Dermis microvascular lymphatic vessel endothelial cell (primary cell): ENCODE measurements around the gene BDNF. TPM values are rescaled to one million over a fixed set of nuclear protein-coding genes. Genes with fewer than 3 reads are reported as not detected.

Source experiments
- DNase-seq, 2 donors: peaks; one replicate each; pipeline versions ENCODE4 v3.0.0 to v3.0.0-alpha.2; 2010; ENCODE audit warnings: low read depth in 2 of 2
- total RNA-seq: library from RNA; depleted of rRNA; stranded (reverse); fragments of >200 nt; gene quantifications from 2 replicates; pipeline ENCODE4 v1.2.1, GENCODE V29; 2014

BDNF gene
- total RNA-seq, 1 donor from 2014 or later = under 0.01 TPM

GRCh38 chr11:27705873-27706820 lies 5.9 kb upstream of the BDNF start:
- DNase-seq = peak in 1 of 2 donors; percentile 26

GRCh38 chr11:27703481-27703880 lies 3.2 kb upstream of the BDNF start:
- no peak for DNase-seq

GRCh38 chr11:27702811-27703210 lies 2.6 kb upstream of the BDNF start:
- DNase-seq = no peak

- DNase-seq = peak in 1 of 2 donors; percentile 51
Observed at GRCh38 chr11:27701355-27702105, 1.3 kb upstream of the BDNF start.

GRCh38 chr11:27699926-27700350 lies 317 bp downstream of the BDNF start:
- DNase-seq = no peak

- DNase-seq = peak in 1 of 2 donors; percentile 42
Observed at GRCh38 chr11:27699242-27699925, 871 bp downstream of the BDNF start.

GRCh38 chr11:27698872-27699241 lies 1.4 kb downstream of the BDNF start:
- DNase-seq = peak; percentile 40 to 83

GRCh38 chr11:27697679-27698275 lies 2.5 kb downstream of the BDNF start:
- no peak for DNase-seq

- no peak for DNase-seq
Observed at GRCh38 chr11:27696961-27697360, 3.3 kb downstream of the BDNF start.

GRCh38 chr11:27696115-27696514 lies 4.1 kb downstream of the BDNF start:
- DNase-seq = no peak

- DNase-seq = peak in 1 of 2 donors; percentile 35
Observed at GRCh38 chr11:27694992-27695391, 5.3 kb downstream of the BDNF start.

GRCh38 chr11:27693398-27693797 lies 6.9 kb downstream of the BDNF start:
- DNase-seq = no peak

- no peak for DNase-seq
Observed at GRCh38 chr11:27692781-27693180, 7.5 kb downstream of the BDNF start.

GRCh38 chr11:27688076-27688475 lies 12.2 kb downstream of the BDNF start:
- DNase-seq = no peak

- DNase-seq = no peak
Observed at GRCh38 chr11:27681664-27682063, 18.6 kb downstream of the BDNF start.

- DNase-seq = no peak
Observed at GRCh38 chr11:27679136-27680015, 20.9 kb downstream of the BDNF start.

- no peak for DNase-seq
Observed at GRCh38 chr11:27678242-27678641, 22.0 kb downstream of the BDNF start.

GRCh38 chr11:27677108-27677507 lies 23.1 kb downstream of the BDNF start:
- no peak for DNase-seq

GRCh38 chr11:27673979-27674663 lies 26.1 kb downstream of the BDNF start:
- no peak for DNase-seq
